SH-SY5Y (cell line): ENCODE results near the gene PPM1F.

Experiments
- GATA2 ChIP-seq: IDR thresholded peaks from 2 replicates; pipeline ENCODE4 v1.6.1; 2011; ENCODE audit warnings: mild to moderate bottlenecking, low read depth, low read length
- GATA3 ChIP-seq: IDR thresholded peaks from 2 replicates; pipeline ENCODE4 v1.6.1; 2011; ENCODE audit warnings: low read depth, mild to moderate bottlenecking, low read length, moderate library complexity

GRCh38 chr22:21931056-21931455, 21.6 kb downstream of the PPM1F start:
- no peak for TF ChIP-seq GATA2
- TF ChIP-seq GATA3, result no peak
